ENCODE measurements around the gene PCYOX1L. TPM values are rescaled to one million over a fixed set of nuclear protein-coding genes. Genes with fewer than 3 reads are reported as not detected.

Gene PCYOX1L
- total RNA-seq, 1 donor from 2014 or later = 6.6 TPM

DNA sequence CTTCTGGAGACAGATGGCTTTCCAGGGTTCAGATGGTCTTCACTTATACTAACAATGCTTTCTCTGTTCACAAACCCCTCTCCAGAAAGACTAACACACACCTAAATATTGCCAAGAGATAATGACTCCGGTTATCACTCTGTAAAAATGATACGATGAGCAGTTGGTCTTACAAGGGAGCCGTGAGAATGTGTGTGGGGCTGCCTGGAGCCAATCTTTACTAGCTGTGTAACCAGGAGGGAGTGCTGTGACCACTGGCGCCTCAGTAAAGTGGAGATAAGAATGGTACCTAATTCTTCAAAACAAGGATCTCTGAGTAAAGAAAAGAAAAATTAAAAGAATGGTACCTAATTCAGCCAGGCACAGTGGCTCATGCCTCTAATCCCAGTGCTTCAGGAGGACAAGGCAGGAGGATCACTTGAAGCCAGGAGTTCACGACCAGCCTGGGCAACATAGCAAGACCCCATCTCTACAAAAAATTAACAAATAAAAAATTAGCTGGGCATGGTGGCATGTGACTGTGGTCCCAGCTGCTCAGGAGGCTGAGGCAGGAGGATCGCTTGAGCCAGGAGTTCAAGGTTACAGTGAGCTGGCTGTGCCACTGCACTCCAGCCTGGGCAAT, 61.2 kb downstream of the PCYOX1L start:
- H3K36me3 ChIP-seq = no peaks in the 10 kb centered on the region

More for the DNA sequence above, 61.2 kb downstream of the PCYOX1L start:
- DNase-seq (no peak), ATAC-seq (no peak)
- Histone ChIP-seq H3K9me3 (no peaks in the 10 kb centered on the region), H3K27ac (peak overlapping the region; percentile 83), H3K27me3 (no peaks in the 10 kb centered on the region), H3K4me3 (no peak overlapping the region), H3K4me1 (peaks cover 83% of the 10 kb centered on the region)
- intact Hi-C loops (cut with DNase I) = no loop called here
- TF ChIP-seq, protein P1, sequence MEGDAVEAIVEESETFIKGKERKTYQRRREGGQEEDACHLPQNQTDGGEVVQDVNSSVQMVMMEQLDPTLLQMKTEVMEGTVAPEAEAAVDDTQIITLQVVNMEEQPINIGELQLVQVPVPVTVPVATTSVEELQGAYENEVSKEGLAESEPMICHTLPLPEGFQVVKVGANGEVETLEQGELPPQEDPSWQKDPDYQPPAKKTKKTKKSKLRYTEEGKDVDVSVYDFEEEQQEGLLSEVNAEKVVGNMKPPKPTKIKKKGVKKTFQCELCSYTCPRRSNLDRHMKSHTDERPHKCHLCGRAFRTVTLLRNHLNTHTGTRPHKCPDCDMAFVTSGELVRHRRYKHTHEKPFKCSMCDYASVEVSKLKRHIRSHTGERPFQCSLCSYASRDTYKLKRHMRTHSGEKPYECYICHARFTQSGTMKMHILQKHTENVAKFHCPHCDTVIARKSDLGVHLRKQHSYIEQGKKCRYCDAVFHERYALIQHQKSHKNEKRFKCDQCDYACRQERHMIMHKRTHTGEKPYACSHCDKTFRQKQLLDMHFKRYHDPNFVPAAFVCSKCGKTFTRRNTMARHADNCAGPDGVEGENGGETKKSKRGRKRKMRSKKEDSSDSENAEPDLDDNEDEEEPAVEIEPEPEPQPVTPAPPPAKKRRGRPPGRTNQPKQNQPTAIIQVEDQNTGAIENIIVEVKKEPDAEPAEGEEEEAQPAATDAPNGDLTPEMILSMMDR (IDR thresholded peaks at IDR 0.05) = no peak

Other genes with a start within 250 kb of the PCYOX1L start
- gene ABLIM3, start 216.6 kb upstream of the PCYOX1L start, total RNA-seq = 31.9 TPM
- gene AFAP1L1, start 86.2 kb upstream of the PCYOX1L start, total RNA-seq = 32.7 TPM
- gene GRPEL2, start 12.5 kb upstream of the PCYOX1L start, total RNA-seq = 23.9 TPM
- gene IL17B, start 21.2 kb downstream of the PCYOX1L start, total RNA-seq = not detected
- 191 TPM for gene CSNK1A1, start 193.4 kb downstream of the PCYOX1L start, total RNA-seq
- gene ARHGEF37, start 223.5 kb downstream of the PCYOX1L start, total RNA-seq = 13.3 TPM

Measured in upper lobe of right lung (tissue), 1 donor.